ENCODE data around the gene TPRX2.

GRCh38 chr19:47826800-47827199 is 32.2 kb upstream of the TPRX2 start:
- TF ChIP-seq CTCF (conservative IDR thresholded peaks at IDR 0.05) (no peak), ZFX (IDR thresholded peaks at IDR 0.05) (no peak)
